HG03378 (cell line): ENCODE results near the gene ETV7.
"Not testable (repeated sequence)": the region's sequence is repeated elsewhere in the genome, so short reads cannot be mapped to it uniquely, and the experiment has no call there.

Experiments used
- ATAC-seq: cut with Tn5 transposase; IDR thresholded peaks from one replicate; pipeline ENCODE4 v1.9.1; 2021; ENCODE audit warnings: mild to moderate bottlenecking, moderate library complexity; ENCODE audit not compliant: unreplicated experiment

Gene ETV7

DNA sequence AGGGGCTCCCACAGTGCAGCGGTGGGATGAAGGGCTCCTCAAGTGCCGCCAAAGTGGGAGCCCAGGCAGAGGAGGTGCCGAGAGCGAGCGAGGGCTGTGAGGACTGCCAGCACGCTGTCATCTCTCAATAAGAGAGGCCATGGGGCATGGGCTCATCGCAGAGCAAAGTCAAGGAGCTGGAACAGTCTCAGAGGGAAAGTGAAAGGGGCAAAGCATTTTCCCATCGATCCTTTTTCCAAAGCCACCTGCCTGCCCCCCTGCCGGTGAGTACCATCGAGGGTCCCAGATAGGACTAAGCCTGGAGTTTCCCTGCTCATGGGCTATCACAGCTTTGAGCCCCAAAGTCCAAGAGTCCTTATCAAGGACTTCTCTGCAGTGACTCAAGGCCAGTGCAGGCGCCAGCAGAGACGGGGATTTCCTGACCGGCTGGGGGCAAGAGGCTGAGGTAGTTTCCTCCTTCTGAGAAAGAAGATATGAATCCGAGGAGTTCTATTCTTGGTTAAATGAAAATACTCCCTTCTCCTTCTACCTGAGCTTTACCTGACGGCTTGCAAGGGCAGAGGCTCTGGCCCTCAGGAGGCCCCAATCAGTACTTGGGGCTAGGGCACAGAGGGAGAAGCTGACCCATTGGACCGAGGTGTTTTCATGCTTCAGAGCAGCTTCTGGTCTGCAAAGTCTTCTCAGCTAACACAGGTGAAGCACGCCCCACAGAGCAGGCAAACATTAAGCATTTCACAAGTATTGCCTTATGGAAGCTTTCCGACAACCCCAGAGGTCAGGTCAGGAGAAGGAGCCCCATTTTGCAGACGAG is 22.6 kb downstream of the ETV7 start:
- peak; percentile 54 for ATAC-seq

DNA sequence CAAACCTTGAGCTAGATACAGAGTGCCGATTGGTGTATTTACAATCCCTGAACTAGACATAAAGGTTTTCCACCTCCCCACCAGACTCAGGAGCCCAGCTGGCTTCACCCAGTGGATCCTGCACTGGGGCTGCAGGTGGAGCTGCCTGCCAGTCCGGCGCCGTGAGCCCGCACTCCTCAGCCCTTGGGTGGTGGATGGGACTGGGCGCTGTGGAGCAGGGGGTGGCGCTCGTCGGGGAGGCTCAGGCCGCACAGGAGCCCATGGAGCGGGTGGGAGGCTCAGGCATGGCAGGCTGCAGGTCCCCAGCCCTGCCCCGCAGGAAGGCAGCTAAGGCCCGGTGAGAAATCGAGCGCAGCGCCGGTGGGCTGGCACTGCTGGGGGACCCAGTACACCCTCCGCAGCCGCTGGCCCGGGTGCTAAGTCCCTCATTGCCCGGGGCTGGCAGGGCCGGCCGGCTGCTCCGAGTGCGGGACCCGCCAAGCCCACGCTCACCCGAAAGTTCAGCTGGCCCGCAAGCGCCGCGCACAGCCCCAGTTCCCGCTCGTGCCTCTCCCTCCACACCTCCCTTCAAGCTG is 23.3 kb downstream of the ETV7 start:
- not testable (repeated sequence) for ATAC-seq

DNA sequence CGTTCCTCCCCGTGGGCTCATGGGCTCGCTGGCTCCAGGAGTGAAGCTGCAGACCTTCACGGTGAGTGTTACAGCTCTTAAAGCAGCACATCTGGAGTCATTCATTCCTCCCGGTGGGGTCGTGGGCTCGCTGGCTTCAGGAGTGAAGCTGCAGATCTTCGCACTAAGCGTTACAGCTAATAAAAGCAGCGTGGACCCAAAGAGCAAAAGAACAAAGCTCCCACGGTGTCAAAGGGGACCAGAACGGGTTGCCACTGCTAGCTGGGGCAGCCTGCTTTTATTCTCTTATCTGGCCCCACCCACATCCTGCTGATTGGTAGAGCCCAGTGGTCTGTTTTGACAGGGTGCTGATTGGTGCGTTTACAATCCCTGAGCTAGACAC is 24.1 kb downstream of the ETV7 start:
- ATAC-seq: not testable (repeated sequence)

DNA sequence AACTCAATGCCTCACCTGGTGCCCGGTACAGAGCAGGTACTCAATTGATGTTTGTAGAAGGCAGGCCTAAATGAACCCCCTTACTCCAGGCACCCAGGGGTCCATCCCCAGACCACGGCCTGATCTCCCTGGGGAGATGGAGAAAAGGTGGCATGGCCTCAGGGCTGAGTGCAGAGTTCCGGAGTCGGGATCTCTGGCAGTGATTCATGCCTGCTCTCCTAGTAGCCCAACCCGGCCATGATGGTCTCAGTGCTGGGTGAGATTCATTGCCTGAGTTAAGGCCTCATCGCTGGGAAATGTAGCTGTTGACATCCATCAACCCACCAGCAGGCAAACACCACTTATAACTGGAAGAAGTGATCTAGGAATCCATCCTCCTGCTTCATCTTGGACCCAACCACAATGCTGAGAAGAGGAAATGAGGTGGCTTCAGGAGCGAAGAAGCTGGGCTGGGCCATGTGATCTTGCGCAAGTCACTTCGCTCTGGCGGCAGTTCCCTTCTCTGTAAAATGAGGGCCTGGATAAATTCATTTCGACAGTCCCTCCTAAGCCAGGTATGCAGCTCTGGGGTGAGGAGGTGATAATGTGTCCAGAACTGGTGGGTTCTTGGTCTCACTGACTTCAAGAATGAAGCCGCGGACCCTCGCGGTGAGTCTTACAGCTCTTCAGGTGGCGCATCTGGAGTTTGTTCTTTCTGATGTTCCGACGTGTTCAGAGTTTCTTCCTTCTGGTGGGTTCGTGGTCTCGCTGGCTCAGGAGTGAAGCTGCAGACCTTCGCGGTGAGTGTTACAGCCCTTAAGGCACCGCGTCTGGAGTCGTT is 24.7 kb downstream of the ETV7 start:
- no peak for ATAC-seq

DNA sequence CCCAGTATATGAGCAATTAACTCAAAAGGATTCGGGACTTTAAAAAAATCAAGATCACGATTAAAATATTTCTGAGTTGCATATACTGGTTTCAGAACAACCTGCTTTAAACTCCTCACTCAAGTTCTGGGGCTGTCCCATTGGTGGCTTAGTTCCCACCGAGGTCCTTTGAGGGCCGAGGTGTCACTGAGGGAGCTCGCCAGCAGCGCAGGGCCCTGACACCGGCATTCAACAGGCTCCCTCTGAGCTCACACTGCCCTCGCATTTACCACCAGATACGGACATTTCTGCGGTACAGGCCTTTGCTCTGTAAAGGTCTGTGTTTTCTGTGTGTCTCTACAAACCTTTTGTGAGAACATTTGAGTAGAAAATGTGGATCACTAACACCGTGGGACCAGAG is 26.4 kb downstream of the ETV7 start:
- no peak for ATAC-seq

DNA sequence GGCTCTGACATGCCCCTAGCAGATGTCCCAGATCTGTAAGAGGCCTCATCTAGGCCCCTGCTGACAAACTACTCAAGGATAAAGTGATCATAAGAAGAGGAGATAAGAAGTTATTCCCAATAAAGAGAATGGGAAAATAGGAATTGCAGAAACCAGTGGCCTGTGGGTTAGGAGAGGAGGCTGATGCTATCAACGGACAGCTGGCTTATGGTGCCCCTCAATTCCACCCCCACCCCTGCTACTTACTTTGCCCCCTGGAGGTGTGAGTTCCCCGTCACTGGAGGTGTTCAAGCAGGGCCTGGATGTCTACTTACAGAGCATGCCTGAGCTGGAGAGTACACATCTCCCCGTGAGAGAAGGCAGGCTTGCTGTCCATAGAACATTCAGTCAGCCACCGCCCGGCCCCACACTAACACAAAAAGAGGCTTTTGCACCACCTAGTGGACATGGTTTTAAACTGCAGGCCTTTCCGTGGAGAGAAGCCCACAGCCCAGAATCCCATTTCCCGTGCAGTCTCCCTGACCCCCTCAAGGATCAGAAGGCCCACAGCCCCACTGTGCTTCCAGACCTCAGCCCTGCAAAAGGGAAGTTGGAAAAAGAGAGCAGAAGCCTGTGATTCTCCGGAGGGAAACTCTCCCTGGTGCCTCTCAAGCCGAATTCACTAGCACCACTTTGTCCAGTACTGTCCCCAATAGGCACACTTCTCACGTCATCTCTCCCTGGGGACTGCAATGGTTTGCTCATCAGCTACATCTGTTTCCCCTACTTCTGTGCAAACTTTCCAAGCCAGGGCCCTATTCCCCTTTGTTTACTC is 27.0 kb downstream of the ETV7 start:
- ATAC-seq: peak; percentile 36

DNA sequence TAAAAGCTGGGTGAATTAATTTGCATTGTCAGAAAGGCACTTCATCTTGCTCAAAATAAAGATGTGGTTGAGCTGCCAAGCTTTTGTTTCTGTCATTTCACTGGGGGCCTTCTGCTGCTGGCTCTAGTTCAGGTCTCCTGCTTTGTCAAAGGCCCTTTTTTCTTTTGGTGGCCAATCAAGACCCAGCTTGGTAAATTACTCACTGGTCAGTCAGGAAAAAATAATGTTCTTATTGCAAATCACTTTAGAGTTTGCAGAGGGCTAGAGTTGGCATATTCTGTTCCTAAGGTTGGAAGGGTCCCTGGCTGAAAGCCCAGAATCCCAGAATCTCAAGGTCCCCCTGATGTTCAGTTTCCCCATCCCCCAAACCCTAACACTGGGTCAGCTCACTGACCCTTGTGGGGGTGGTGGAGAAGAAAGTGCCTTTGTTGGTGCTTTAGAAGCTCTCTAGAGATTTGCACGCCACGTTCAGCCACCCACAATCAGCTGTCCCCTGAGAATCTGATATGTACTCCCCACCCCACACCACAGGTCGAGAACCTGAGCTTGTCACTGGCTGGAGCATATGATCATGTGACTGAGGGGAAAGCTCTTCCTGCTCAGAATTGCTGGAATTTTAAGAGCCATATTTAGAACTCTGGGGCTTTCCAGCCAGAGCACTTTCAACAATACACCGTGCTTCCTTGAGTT is 29.1 kb downstream of the ETV7 start:
- ATAC-seq: no peak

DNA sequence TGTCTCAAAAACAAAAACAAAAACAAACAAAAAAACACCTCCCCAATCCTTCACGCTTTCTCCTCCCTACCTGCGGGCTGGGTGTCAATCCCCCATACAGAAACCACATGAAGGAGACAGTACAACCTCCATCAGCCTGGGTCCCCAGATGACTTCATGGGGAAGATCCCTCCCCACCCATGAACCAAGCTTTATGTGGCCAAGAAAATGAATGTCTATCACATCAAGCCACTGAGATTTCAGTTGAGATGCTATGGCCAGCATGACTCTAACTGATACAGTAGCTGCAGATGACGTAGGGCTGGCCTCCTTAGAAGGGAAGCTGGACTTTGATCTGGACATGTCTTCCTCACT is 29.6 kb downstream of the ETV7 start:
- ATAC-seq: no peak

DNA sequence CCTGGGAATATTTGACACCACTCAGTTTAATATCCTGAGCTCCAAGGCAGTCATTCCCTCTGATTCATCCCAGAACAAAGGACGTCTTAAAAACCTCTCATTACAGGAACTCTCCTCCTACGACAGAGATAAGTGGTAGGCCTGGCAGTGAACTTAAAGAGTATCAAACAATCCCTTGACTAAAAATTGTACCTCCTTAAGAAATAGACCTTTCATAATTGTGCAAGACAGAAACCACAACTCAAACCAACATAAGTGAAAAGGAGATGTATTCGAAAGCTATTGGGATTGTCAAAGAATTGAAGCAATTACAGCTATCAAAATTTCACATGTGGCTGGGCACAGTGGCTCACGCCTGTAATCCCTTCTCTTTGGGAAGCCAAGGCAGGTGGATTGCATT is 31.6 kb downstream of the ETV7 start:
- ATAC-seq: no peak

DNA sequence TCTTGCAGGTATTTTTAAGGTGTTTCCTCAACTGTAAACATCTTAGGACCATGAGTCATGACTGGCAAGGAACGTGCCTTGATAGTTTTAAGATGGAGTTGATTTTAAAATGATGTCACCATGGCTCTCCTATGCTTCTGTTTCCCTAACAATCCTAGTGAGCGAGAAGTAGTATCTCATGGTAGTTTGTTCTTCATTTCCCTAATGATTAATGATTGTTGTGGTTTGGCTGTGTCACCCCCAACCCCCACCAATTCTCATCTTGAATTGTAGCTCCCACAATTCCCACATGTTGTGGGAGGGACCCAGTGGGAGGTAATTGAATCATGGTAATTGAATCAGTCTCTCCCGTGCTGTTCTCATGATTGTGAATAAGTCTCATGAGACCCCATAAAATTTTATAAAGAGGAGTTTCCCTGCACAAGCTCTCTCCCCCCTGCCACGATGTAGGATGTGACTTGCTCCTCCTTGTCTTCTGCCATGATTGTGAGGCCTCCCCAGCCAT is 34.0 kb downstream of the ETV7 start:
- no peak for ATAC-seq

DNA sequence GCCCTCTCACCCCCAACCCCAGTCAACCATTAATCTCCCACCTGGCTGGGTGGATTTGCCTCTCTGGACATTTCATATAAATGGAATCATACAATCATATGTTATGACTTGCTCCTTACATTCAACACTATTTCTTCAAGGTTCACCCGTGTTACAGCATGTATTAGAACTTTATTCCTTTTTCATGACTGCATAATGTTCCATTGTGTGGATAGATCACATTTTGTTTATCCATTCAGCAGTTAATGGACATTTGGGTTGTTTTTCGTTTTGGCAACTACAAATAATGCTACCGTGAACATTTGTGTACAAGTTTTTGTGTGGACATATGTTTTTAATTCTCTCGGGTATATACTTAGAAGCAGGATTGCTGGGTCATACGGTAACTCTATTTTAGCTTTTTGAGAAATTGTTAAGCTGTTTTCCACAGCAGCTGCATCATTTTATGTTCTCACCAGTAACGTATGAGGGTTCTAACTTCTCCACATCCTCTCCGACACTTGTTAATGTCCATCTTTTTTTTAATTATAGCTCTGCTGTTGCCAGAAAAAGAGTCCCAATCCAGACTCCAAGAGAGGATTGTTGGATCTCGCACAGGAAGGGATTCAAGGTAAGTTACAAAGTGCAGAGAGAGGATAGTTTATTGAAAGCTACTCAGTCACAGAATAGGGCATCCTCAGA is 34.9 kb downstream of the ETV7 start:
- ATAC-seq: no peak

DNA sequence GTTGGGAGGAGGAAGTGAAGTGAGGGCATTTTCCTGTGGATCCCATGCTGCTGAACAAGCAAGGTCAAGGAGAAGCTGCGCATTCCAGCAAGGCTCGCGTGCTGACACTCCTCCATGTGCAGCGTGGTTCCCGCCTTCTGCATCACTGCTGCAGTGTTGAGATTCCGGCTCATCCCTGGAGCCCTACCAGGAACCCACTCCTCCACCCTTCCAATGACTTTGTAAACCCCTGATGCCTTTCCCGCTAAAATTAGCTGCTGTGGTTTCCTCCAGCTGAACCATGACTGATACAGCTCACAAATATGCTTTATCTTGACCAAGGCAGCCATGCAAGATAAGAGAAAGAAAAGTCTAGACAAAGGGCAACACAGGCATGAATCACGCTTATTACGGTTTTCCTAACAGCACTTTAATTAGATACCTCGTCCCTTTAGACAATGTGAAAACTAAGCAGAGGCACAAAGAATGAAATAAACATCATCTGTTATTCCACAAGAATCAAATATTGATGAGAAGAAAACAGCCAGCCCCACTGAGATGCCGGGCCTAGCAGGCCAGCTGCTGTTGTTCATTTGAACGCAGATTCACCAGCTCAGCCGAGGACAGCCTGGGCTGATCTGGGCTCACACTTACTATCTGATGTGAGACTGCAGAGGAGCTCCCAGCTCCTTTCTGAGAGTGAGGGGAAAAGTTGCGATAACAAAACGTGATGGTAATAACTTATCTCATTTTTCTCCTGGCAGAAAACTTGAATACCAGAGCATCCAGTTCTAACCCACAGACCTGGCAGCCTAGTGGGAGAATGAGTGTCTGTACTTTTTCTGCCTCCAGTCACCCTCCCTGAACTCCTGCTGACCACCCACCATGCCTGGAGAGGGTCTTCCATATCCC is 36.5 kb downstream of the ETV7 start:
- no peak for ATAC-seq

DNA sequence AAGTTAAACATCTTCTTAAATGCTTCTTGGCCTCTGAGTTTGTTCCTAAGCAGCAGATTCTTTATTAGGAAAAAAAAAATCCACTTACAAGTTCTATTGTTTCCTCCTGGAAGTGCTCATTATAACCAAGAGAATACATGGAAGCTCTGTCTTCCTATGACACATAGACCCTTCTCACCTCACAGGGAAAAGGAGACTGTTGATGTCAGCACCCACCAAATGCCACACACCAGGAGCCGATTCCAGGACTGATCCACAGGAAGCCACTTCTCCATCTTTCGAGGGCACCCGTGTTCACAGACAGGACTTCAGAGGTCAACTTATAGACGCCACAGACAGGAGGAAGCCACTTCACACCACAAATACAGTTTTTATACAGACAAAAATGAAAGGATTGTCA is 37.4 kb downstream of the ETV7 start:
- ATAC-seq: no peak

DNA sequence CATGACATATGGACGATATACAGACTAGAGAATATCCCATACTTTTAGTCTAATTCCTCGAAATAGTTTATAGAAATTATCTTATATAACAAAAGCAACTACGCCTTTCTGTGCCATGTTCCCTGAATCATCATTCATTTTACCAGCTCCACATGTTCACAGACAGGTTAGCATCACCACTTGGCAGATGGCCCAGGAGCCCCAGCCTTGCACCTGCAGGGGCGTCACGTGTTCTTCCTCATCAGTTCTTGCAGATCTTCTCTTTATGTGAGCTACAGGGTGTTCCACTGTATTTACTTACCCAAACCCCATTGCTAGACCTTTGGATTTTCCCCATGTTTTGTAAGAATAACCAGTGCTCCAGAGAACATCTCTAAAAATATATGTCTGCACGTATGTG is 38.2 kb downstream of the ETV7 start:
- ATAC-seq: no peak

DNA sequence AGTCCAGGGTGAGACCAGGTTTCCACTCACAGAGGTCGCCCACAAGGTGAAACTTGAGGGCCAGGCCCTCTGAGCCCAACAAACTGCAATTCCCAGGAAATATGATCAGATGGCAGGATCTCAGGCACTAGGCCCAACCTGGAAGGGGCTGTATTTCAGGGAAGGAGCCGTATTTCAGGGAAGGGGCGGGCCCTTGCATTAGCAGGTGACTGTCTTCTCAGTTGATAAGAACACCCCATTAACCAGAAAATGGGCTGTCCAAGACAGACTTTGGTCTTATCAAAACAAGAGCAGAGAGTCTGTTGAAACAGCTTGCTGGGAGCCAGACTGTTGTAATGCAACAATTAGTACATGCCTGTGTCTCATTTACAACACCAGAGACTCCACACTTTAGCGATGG is 39.8 kb downstream of the ETV7 start:
- no peak for ATAC-seq

DNA sequence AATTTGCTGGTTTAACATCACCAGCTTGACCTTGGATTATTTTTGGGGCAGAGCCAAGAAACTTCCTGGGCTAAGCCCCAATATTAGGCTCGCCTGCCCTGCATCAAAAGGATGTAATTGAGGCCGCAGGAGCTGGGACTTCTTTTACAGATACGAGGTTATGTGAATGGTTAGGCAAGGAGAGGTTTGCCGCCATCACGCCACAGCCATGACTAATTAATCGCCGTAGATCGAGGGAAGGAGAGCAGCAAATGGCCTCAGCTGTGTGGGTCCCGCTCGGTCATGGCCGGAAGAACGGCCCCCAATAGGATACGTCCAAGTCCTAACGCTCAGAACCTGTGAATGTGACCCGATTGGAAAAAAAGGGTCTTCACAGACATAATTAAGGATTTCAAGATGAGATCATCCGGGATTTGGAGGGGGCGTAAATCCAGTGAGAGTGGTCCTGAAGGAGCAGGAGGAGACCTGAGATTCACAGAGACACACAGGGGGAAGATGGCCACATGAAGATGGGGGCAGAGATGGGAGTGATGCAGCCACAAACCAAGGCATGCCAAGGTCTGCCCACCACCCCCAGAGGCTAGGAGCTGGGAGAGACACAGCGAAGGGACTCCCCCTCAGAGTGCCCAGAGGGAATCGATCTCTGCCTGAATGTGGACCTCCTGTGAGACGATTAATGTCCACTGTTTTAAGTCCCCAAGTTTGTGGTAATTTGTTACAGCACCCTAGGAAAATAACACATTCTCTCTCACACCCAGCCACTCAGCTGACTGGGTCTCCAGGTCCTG is 40.8 kb downstream of the ETV7 start:
- ATAC-seq: no peak

DNA sequence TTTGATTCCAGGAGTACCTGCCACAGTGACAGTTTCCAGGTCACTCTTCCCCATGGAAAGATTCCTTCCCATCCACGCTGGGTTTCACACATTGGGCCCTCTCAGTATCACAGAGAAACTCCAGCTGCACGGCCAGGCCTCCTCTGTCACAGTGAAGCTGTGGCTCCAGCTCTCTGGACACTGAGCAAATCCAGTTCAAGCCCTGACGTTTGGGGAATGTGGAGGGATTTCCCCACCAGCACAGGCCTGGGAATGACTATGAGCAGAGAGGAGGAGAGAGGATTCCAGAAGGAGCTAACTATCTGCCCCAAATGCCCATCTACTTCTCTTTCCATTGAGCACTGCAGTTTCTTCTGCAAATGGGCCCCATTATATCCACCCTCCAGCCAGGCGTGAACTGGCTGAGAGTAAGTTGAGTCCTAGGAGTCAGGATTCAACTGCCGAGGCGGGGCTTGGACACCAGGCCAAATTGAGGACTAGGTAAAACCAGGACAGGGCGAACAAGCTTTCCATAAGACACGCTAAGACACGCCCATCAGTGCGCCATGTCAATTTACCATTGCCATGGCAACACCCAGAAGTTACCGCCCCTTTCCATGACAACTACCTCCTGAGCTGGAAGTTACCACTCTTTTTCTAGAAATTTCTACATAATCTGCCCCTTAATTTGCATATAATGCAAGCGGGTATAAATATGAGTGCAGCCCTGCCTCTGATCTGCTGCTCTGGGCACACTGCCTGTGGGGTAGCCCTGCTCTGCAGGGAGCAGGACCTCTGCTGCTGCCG is 41.6 kb downstream of the ETV7 start:
- ATAC-seq: no peak
